B cell (primary cell): ENCODE measurements around the gene SPATA24. TPM values are rescaled to one million over a fixed set of nuclear protein-coding genes. Genes with fewer than 3 reads are reported as not detected.

Source experiments
- ATAC-seq: fragments of 200-7000 bp; cut with Tn5 transposase; one replicate; pipeline ENCODE4 v1.10.0; 2021; ENCODE audit warnings: low read depth, mild to moderate bottlenecking, moderate number of reproducible peaks, moderate library complexity
- CTCF ChIA-PET: fragments of 350-600 bp; sonication (Branson Sonifier 250); formaldehyde crosslinking; loops from one replicate; lab custom pipeline; 2021; ENCODE audit warnings: antibody characterized with exemption, inconsistent platforms; lab: Charles Lee
- POLR2A ChIA-PET: fragments of 350-600 bp; sonication (Branson Sonifier 250); formaldehyde crosslinking; loops from one replicate; lab custom pipeline; 2021; ENCODE audit warnings: antibody characterized with exemption; lab: Charles Lee
- DNase-seq: peaks from one replicate; pipeline ENCODE4 v3.0.0; 2013
- H2AFZ ChIP-seq: 2 replicates; pipeline ENCODE4 v1.6.1; 2012; ENCODE audit warnings: mild to moderate bottlenecking, low read depth, low read length; ENCODE audit not compliant: insufficient read depth, poor library complexity, severe bottlenecking
- H3K27ac ChIP-seq, 2 donors: 1 replicate in 1 of 2; 2 replicates in 1 of 2; pipeline ENCODE4 v1.5.1; 2012 to 2013; ENCODE audit warnings: low read length in 2 of 2, mild to moderate bottlenecking in 2 of 2, moderate library complexity in 1 of 2
- H3K27me3 ChIP-seq, 4 experiments: fragments of 200-600 bp in 1 of 4; sonication (generic) in 1 of 4; replicated peaks in 1 of 4; 1 replicate in 2 of 4; 2 replicates in 2 of 4; pipeline versions ENCODE4 v1.6.1 to v1.7.0; 2013 to 2016; ENCODE audit warnings: low read length in 3 of 4, mild to moderate bottlenecking in 2 of 4, mixed read lengths in 1 of 4, moderate library complexity in 1 of 4; ENCODE audit not compliant: insufficient read depth in 4 of 4, control insufficient read depth in 3 of 4; ENCODE audit errors: control extremely low read depth in 1 of 4
- H3K36me3 ChIP-seq, 2 experiments: replicated peaks in 1 of 2; 1 replicate in 1 of 2; 2 replicates in 1 of 2; pipeline versions ENCODE4 v1.6.1 to v1.7.1; 2013; ENCODE audit warnings: low read length in 1 of 2; ENCODE audit not compliant: insufficient read depth in 2 of 2, control insufficient read depth in 1 of 2; ENCODE audit errors: control extremely low read depth in 1 of 2, extremely low read depth in 1 of 2
- H3K4me1 ChIP-seq, 2 donors: fragments of 200-600 bp in 1 of 2; sonication (generic) in 1 of 2; 1 replicate in 1 of 2; 2 replicates in 1 of 2; pipeline versions ENCODE4 v1.5.1 to v1.6.1; 2013 to 2017; ENCODE audit warnings: low read length in 2 of 2; ENCODE audit not compliant: control insufficient read depth in 2 of 2, insufficient read depth in 2 of 2
- H3K4me2 ChIP-seq: replicated peaks from 2 replicates; pipeline ENCODE3; 2012; ENCODE audit warnings: mild to moderate bottlenecking, low read depth, low read length; ENCODE audit not compliant: poor library complexity, severe bottlenecking
- H3K4me3 ChIP-seq, 5 experiments: fragments of 200-600 bp in 1 of 5; sonication (generic) in 1 of 5; 1 replicate in 3 of 5; 2 replicates in 2 of 5; pipeline versions ENCODE4 v1.5.1 to v1.7.0; 2011 to 2016; ENCODE audit warnings: low read length in 4 of 5, mild to moderate bottlenecking in 4 of 5, low read depth in 2 of 5, control low read depth in 1 of 5, moderate library complexity in 1 of 5; ENCODE audit not compliant: insufficient read depth in 1 of 5; ENCODE audit errors: control extremely low read depth in 1 of 5, extremely low read depth in 1 of 5
- H3K79me2 ChIP-seq: fragments of 200-600 bp; sonication (generic); one replicate; pipeline ENCODE4 v1.6.0; 2016; ENCODE audit warnings: low read length; ENCODE audit not compliant: control insufficient read depth, insufficient read depth
- H3K9ac ChIP-seq: fragments of 200-600 bp; sonication (generic); 2 replicates; pipeline ENCODE4 v1.6.1; 2017; ENCODE audit warnings: mild to moderate bottlenecking, low read length, moderate library complexity
- H3K9me3 ChIP-seq, 3 donors: one replicate each; pipeline versions ENCODE4 v1.6.1 to v1.7.1; 2013; ENCODE audit warnings: low read length in 2 of 3; ENCODE audit not compliant: control insufficient read depth in 2 of 3, insufficient read depth in 1 of 3; ENCODE audit errors: control extremely low read depth in 1 of 3
- H4K20me1 ChIP-seq: 2 replicates; pipeline ENCODE4 v1.6.0; 2012; ENCODE audit warnings: mild to moderate bottlenecking, low read length; ENCODE audit not compliant: insufficient read depth, control insufficient read depth, poor library complexity, severe bottlenecking
- H3K27ac Mint-ChIP-seq: one replicate; pipeline ENCODE4 v1.8.0; 2021; ENCODE audit warnings: mixed read lengths
- H3K27me3 Mint-ChIP-seq: one replicate; pipeline ENCODE4 v1.8.0; 2021; ENCODE audit warnings: mixed read lengths
- H3K4me1 Mint-ChIP-seq: one replicate; pipeline ENCODE4 v1.8.0; 2021; ENCODE audit warnings: mixed read lengths
- H3K4me3 Mint-ChIP-seq: one replicate; pipeline ENCODE4 v1.8.0; 2021; ENCODE audit warnings: mixed read lengths
- H3K9me3 Mint-ChIP-seq: one replicate; pipeline ENCODE4 v1.8.0; 2022; ENCODE audit warnings: mixed read lengths; ENCODE audit not compliant: insufficient read depth
- EZH2 ChIP-seq: IDR thresholded peaks from 2 replicates; pipeline ENCODE4 v1.6.1; 2012; ENCODE audit warnings: borderline replicate concordance, low read depth, mild to moderate bottlenecking, moderate library complexity, low read length; ENCODE audit not compliant: insufficient read depth, poor library complexity, severe bottlenecking
- WGBS: methylation state at CpG from one replicate; pipeline ENCODE4 v1.1.5; 2013; ENCODE audit warnings: missing lambda C conversion rate; ENCODE audit not compliant: insufficient coverage; 5-methylcytosine and 5-hydroxymethylcytosine counted together
- intact Hi-C: fragments of 100-400 bp; cut with micrococcal nuclease; formaldehyde crosslinking; loops from one replicate; pipeline ENCODE4 v1.10.0; 2022
- polyA plus RNA-seq: library from polyadenylated mRNA; depleted of rRNA; stranded (reverse); fragments of >200 nt; gene quantifications from 2 replicates; pipeline ENCODE4 v1.2.3, GENCODE V29; 2012
- total RNA-seq, 2 donors: library from RNA; stranded (reverse); fragments of 120-200 nt in 1 of 2; gene quantifications; 1 replicate in 1 of 2; 2 replicates in 1 of 2; pipeline versions ENCODE4 v1.2.3 to v1.2.4, GENCODE V29; 2013 to 2022
- TF ChIP-seq, protein P1 (sequence below): fragments of 200-600 bp; IDR thresholded peaks from one replicate; pipeline ENCODE4 v1.8.0; 2022; ENCODE audit warnings: antibody characterized with exemption, mild to moderate bottlenecking

Gene SPATA24
- total and polyA plus RNA-seq, 2 donors (not counting 1 experiment from before 2014, with no cell fraction given) = 2.0 to 6.4 TPM

DNA sequence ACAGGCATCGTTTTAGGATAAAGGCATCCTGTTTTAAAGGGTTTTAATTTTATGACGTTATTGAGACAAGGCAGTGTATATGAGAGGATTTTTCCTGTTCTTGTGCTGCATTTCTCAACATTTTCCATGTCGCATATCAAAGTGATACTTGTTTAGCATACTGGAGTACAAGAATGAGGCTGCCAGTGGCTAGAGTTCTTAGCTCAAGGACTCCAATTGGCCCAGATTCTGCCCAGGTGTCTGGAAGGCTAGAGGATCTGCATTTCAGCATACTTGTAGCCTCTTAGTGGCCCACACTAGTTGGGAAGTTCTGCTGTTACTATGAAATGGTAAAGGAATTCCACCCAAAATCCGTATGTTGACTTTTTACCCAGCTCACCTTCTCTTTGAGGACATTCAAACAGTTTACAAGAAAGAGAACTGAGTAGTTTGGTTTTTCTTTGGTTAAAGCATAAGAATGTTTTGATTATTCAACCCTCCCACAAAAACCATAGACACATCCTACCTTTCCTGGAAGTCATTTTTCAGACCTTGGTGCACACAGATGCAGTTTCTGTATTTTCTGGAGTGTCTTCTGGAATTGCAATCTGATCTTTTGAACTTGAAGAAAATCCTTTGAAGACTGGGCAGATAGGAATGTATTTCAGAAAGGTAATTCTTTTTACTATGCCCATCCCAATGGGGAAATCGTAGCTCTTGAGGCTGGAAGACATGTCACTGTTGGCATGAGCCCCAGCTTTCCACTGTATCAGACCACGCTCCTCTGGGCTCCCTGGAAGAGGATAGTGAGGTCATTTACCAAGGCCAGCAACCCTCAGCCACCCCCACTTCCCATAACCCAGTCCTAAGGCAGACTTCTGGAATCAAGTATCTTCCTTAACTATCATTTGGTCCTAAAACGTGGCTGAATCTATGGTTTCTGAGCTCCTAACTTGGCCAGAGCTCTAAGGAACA lies 32.1 kb downstream of the SPATA24 start:
- H3K79me2 ChIP-seq = no peaks in the 10 kb centered on the region
- no peak overlapping the region for H3K4me2 ChIP-seq
- ChIA-PET CTCF (interaction anchor here (0.5 to 2.3 kb wide), 5 partner anchors 11 to 121 kb away, joined by 3 to 6 read pairs (median 5); partner anchors contain the start of gene SLC23A1), POLR2A (interaction anchor here (0.5 to 0.8 kb wide), 2 partner anchors 9 to 16 kb away, joined by 3 read pairs; no protein-coding TSS in a partner anchor)
- no peak overlapping the region for H2AFZ ChIP-seq
- no peak overlapping the region for H3K27ac ChIP-seq
- no peak for ATAC-seq
- no peak overlapping the region for H3K4me3 ChIP-seq
- H4K20me1 ChIP-seq = no peaks in the 10 kb centered on the region
- no peaks in the 10 kb centered on the region for H3K27me3 ChIP-seq
- Mint-ChIP-seq H3K9me3 (no peaks in the 10 kb centered on the region), H3K27me3 (no peaks in the 10 kb centered on the region), H3K27ac (no peak overlapping the region), H3K4me3 (no peak overlapping the region), H3K4me1 (no peaks in the 10 kb centered on the region)
- TF ChIP-seq EZH2 = no peak
- TF ChIP-seq, protein P1, sequence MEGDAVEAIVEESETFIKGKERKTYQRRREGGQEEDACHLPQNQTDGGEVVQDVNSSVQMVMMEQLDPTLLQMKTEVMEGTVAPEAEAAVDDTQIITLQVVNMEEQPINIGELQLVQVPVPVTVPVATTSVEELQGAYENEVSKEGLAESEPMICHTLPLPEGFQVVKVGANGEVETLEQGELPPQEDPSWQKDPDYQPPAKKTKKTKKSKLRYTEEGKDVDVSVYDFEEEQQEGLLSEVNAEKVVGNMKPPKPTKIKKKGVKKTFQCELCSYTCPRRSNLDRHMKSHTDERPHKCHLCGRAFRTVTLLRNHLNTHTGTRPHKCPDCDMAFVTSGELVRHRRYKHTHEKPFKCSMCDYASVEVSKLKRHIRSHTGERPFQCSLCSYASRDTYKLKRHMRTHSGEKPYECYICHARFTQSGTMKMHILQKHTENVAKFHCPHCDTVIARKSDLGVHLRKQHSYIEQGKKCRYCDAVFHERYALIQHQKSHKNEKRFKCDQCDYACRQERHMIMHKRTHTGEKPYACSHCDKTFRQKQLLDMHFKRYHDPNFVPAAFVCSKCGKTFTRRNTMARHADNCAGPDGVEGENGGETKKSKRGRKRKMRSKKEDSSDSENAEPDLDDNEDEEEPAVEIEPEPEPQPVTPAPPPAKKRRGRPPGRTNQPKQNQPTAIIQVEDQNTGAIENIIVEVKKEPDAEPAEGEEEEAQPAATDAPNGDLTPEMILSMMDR = no peak
- DNase-seq = no peak
- no peaks in the 10 kb centered on the region for H3K9me3 ChIP-seq
- no peak overlapping the region for H3K9ac ChIP-seq
- WGBS = no CpG with 5 or more reads among the region's 7 CpGs
- intact Hi-C loops = no loop called here
- H3K36me3 ChIP-seq = peaks cover 3 to 43% of the 10 kb centered on the region in 2 experiments
- H3K4me1 ChIP-seq = no peaks in the 10 kb centered on the region

GRCh38 chr5:139369181-139369580 lies 34.7 kb downstream of the SPATA24 start:
- WGBS = no CpG with 5 or more reads among the region's 1 CpG
- Histone ChIP-seq H3K79me2 (no peaks in the 10 kb centered on the region), H3K4me2 (no peak overlapping the region), H3K27ac (no peak overlapping the region), H3K9me3 (no peaks in the 10 kb centered on the region), H3K4me1 (no peaks in the 10 kb centered on the region), H2AFZ (no peak overlapping the region), H3K27me3 (no peaks in the 10 kb centered on the region), H3K4me3 (no peak overlapping the region), H4K20me1 (no peaks in the 10 kb centered on the region), H3K36me3 (peaks cover 10 to 61% of the 10 kb centered on the region in 2 experiments), H3K9ac (no peak overlapping the region)
- ATAC-seq = no peak
- Mint-ChIP-seq H3K27ac (no peak overlapping the region), H3K9me3 (no peaks in the 10 kb centered on the region), H3K4me1 (no peaks in the 10 kb centered on the region), H3K4me3 (no peak overlapping the region), H3K27me3 (no peaks in the 10 kb centered on the region)
- POLR2A ChIA-PET = interaction anchor here (0.6 kb wide), 1 partner anchor 27 kb away, joined by 3 read pairs; no protein-coding TSS in a partner anchor
- CTCF ChIA-PET = interaction anchor here (0.9 to 2.4 kb wide), 6 partner anchors 8 to 545 kb away, joined by 3 to 10 read pairs (median 3); partner anchors contain the start of genes MZB1 and PAIP2
- TF ChIP-seq, protein P1 = no peak
- no peak for TF ChIP-seq EZH2
- intact Hi-C loops = no loop called here
- no peak for DNase-seq
